ENCODE measurements around the gene HBE1.
A peak's percentile ranks its signal among the peaks of the same experiment; 100 is the strongest.
"Not testable (repeated sequence)": the region's sequence is repeated elsewhere in the genome, so short reads cannot be mapped to it uniquely, and the experiment has no call there.

HBE1 gene

DNA sequence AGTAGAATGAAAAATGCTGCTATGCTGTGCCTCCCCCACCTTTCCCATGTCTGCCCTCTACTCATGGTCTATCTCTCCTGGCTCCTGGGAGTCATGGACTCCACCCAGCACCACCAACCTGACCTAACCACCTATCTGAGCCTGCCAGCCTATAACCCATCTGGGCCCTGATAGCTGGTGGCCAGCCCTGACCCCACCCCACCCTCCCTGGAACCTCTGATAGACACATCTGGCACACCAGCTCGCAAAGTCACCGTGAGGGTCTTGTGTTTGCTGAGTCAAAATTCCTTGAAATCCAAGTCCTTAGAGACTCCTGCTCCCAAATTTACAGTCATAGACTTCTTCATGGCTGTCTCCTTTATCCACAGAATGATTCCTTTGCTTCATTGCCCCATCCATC is 14.9 kb upstream of the HBE1 start:
- no peak for DNase-seq

DNA sequence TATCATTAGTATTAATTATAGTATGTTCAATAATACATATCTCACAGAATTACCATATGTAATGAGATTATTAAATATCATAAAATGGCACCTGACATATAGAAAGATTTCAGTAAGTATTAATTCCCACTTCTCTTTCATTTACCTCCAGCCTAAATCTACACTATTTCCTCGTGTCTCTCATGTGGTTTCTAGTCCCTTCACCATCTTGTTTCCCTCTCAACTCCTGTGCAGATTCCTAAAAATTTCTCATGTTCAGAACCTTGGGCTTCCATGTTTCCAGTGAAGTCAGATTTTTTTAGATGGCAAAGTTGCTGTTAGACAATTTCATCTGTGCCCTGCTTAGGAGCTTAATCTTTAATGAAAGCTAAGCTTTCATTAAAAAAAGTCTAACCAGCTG is 14.1 kb upstream of the HBE1 start:
- no peak for DNase-seq

DNA sequence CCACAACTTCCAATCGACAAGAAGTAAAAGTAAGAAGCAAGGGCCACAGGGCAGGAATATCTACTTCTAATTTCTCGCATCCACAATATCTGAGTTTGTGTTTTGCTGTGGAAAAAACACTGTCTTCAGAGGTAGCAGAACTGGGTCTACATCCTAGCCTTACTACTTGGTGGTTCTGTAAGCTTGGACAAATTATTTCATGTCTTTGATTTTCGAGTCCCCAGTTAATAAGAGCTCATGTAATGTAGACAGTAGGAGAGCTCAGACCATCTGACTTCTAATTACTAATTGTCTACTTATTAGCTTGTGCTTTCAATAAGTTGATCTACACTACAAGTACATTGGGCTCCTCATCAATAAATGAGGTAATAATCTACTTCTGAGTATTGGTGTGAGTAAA is 13.3 kb upstream of the HBE1 start:
- no peak for DNase-seq

DNA sequence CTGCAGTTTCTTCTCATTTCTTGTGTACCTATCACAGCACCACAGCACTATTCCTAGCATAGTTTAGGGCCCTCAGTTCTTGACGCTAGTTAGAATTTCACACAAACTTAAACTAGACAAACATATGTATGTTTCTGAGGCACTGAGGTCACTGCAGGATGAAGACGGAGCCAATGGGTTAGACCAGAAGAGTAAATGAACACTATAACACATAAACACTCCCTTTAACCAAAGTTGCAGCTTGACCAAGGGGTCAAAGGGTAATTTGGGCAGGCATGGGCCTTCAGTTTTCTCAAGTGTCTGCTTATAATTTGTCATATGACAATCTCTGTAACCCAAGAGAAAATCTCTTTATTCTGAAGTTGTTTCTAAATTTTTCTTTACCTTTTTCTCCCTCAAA is 12.9 kb upstream of the HBE1 start:
- DNase-seq, result no peak

DNA sequence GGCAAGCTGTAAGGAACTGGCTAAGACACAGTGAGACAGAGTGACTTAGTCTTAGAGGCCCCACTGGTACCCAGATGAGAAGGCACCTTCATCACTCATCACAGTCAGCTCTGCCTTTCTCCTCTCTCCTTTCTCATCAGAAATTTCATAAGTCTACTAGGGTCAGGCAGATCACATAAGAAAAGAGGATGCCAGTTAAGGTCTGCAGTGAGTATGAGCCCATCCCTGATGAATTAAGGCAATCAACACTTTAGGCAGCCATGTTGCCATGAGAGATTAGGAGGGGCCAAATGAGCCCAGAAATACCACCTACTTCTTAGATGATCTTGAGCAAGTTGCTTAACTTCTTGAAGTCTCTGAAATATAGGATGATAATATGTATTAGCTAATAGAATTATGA is 11.9 kb upstream of the HBE1 start:
- DNase-seq, result no peak

DNA sequence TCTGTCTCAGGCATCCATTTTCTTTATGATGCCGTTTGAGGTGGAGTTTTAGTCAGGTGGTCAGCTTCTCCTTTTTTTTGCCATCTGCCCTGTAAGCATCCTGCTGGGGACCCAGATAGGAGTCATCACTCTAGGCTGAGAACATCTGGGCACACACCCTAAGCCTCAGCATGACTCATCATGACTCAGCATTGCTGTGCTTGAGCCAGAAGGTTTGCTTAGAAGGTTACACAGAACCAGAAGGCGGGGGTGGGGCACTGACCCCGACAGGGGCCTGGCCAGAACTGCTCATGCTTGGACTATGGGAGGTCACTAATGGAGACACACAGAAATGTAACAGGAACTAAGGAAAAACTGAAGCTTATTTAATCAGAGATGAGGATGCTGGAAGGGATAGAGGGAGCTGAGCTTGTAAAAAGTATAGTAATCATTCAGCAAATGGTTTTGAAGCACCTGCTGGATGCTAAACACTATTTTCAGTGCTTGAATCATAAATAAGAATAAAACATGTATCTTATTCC is 10.9 kb upstream of the HBE1 start:
- peak; percentile 78 for DNase-seq

DNA sequence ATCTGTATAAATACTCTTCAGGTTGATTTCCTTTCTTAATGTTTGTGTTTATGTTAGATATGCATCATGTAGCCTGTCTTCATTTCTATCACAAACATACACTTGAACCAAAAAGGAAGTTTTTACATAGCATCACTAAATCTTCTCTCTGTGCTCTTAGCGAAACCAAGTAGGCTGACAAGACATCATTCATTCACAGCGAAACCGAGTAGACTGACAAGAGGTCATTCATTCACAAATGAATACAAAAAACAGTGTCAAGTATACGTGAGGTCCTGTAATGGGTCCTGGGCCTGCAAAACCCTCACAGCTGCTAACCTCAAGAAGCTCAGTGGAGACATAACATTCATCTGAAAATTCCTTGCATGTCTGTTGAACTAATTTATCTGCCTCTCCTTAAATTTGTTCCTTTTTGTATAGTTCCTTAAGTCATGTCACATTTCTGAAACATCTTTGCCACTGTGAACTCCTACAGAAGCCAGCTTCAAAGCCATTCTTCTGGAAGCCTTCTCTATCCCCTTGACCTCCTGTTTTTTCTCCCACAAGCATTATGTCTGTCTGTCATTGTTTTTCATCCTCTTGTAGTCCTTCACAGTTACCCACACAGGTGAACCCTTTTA is 9.8 kb upstream of the HBE1 start:
- DNase-seq, result no peak

DNA sequence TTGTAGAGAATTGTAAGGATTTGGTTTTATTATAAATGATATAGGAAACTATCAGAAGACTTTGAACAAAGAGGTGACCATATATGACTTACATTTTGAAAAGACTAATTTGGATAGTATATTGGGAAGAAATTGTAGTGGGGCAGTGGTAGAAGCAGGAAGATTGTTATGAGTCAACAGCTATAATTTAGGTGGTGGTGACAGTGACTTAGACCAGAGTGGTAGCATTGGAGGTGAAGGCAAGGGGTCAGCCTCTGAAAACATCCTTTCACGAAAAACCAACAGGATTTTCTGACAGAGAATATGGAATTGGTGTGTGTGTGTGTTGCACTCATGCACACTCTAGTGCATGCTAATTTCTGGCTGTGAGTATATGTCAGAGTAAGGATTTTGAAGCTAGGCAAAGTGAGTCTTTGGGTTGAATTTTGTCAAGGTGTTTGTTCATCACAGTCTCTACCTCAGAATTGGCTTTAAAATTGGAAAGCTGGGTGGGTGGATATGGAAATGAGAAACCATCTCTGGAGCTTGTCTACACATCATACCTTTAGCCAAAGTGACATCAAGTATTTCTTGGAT is 8.2 kb upstream of the HBE1 start:
- no peak for DNase-seq

DNA sequence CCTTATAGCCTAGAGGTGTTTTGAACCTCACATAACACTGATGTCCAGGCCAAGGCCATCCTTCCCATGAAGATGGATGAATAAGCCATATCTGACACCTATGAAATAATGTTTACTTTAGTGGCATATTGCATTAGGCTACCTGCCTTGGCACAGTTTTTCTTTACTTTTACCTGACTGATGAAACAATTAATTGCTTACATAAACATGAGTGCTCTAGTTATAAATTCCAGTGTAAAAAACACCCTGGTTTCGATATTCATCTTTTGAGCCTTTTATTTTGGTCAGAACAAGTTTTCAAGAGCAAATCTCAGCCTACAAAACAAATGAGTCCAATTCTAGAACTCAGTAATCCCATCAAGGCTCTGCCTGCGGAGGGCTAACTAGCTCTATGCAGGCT is 7.0 kb upstream of the HBE1 start:
- DNase-seq, result no peak

DNA sequence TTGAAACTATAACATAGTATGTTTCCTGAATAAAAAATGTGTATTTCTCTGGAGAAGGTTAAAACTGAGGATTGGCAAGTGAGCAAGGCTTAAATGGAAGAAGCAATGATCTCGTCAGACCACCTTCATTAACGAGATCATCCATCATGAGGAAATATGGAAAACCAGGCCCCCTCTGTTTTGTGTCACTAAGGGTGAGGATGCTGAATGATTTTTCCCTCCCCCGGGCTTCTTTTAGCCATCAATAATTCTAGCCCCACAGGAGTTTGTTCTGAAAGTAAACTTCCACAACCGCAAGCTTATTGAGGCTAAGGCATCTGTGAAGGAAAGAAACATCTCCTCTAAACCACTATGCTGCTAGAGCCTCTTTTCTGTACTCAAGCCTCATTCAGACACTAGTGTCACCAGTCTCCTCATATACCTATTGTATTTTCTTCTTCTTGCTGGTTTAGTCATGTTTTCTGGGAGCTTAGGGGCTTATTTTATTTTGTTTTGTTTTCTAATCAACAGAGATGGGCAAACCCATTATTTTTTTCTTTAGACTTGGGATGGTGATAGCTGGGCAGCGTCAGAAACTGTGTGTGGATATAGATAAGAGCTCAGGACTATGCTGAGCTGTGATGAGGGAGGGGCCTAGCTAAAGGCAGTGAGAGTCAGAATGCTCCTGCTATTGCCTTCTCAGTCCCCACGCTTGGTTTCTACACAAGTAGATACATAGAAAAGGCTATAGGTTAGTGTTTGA is 5.8 kb upstream of the HBE1 start:
- DNase-seq, result no peak

DNA sequence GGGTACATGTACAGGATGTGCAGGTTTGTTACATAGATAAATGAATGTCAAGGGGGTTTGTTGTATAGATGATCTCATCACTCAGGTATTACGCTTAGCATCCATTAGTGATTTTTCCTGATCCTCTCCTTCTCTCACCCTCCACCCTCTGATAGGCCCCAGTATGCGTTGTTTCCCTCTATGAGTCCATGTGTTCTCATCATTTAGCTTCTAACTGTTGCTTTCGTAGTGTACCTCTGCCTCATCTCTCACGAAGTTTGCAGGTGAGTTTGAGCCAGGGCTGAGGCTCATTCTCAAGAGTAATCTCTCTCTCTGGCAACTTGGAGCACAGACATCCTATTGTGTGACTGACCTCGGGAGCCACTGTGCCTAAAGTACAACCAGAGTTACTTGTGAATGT is 4.7 kb upstream of the HBE1 start:
- no peak for DNase-seq

DNA sequence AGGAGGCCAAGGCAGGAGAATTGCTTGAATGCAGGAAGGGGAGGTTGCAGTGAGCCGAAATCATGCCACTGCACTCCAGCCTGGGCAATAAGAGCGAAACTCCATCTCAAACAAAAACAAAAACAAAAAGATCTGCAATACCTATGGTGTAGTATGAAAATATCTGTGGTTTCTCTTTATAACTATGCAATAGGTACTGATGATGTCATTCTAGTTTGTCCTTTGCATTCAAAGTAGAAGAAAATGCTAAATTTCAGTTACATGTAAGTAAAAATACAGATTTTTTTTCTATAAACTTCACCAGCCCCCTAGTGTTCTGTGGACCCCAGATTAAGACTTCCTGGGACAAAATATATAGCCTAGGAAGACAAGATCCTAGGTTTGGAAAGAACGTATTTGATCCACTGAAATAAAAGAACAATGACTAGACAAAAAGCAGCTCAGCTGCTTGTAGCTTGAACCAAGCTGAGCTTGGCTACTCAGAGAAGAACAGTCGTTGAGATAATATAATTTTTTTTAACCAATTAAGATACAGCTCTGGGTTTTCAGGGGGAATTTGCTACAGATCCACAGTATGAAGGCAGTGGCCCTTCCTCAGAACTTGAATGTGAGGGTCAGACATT is 2.8 kb upstream of the HBE1 start:
- DNase-seq, result no peak

DNA sequence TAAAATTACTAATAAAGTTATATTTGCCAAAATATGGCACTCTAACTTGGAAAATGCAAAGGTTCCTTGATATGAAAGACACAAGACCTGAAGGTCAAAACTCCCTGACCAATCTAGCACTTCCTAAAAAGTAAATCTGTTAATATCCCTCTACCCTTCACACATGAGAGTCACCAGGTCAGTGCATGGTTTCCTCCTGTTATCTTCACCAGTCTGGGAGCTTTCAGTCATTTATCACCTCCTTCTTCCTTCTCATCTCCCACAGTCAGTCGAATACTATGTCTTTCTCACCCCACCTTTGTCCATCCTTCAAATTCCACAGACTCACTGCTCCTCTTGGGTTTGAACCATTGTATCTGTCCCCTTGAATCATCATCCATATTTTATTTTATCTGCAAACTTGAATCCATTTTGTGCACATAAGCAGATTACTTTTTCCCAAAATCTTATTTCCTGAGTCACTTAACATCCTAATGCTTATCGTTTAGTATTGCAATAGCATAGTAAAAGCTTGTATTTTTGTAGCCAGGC is 2.6 kb downstream of the HBE1 start:
- no peak for DNase-seq

DNA sequence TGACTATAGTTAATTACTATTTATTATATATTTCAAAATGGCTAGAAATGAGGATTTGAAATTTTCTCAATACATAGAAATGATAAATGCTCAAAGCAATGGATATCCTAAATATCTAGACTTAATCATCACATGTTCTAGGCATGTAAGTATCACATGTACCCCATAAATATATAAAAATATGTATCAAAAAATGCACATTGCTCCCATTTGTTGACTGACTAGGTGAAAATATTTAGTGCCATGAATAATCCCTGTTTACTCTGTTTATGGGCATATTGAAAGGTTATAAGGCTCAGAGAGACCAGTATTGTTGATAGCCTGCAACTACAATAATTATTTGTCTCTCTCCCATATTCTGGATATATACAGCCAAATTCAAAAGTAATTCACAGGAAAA is 3.1 kb downstream of the HBE1 start:
- no peak for DNase-seq

DNA sequence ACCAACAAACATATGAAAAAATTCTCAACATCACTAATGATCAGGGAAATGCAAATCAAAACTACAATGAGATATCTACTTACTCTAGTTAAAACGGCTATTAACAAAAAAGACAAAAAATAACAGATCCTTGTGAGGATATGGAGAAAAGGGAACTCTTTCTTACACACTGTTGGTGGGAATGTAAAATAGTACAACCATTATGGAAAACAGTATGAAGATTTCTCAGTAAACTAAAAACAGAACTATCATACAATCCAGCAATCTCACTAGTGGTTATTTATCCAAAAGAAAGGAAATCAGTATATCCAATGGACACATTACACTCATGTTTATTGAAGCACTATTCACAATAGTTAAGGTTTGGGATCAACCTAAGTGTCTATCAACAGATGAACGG is 3.9 kb downstream of the HBE1 start:
- DNase-seq, result no peak

DNA sequence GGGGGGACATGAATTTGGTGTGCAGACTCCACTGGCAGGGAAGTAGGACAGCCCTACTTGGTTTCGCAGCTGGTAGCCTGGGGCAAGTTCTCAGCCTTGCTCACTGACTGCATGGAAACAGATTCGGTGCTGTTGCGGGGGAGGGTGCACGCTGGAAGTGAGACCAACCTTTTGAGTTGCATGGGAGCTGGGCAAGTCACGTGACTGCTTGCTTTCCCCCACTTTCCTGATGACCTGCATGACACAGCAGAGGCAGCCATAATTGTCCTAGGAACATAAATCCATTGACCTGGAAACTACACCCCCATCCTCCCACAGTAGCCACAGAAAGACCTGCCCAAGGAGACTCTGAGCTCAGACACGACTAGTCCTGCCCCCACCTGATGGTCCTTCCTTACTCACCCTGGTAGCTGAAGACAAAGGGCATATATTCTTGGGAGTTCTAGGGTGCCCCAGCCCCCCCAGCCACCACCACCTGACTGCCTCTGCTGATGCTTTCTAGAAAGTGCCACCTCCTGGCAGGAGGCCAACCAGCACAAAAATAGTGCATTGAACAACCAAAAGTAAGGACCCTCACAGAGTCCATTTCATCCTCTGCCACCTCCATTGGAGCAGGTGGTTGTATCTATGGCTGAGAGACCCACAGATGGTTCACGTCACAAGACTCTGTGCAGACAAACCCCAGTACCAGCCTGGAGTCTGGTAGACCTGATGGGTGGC is 11.0 kb downstream of the HBE1 start:
- no peak for DNase-seq

DNA sequence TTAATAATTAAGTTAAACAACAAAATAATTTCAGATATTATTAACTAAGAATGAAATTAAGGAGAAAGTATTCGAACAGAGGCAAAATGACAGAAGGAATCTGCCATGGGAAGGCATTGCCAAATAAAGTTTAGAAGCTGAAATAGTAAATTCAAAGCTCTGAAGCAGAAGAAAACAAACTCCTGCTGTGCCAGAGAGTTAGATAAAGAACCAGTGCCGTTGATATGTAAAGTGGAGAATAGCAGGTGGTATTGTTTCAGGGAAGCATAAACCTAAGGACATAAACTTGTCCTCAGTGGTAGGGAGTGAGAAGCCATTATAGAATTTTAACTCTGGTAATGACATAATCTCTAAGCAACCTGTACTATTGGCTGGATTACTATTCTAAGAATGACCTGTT is 12.4 kb downstream of the HBE1 start:
- no peak for DNase-seq

DNA sequence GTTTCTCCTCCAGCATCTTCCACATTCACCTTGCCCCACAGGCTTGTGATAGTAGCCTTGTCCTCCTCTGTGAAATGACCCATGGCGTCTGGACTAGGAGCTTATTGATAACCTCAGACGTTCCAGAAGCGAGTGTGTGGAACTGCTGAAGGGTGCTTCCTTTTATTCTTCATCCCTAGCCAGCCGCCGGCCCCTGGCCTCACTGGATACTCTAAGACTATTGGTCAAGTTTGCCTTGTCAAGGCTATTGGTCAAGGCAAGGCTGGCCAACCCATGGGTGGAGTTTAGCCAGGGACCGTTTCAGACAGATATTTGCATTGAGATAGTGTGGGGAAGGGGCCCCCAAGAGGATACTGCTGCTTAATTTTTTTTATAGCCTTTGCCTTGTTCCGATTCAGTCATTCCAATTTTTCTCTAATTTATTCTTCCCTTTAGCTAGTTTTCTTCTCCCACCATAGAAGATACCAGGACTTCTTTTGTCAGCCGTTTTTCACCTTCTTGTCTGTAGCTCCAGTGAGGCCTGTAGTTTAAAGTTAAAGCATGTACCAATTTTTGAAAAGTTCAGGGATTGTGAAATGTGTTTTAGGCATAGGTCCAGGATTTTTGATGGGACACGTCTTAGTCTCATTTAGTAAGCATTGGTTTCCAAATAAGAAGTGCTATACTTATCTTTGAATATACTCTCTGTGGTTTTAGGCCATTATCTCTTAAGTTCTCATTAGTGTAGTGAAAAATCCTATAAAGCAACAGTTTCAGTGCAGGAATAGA is 14.9 kb downstream of the HBE1 start, which contains the start of gene HBG2:
TSS of gene HBG2 (minus strand) at position 136 of the 768 bp plus-strand sequence. CDS start at position 83, 53 bp downstream.
- not testable (repeated sequence) for DNase-seq

DNA sequence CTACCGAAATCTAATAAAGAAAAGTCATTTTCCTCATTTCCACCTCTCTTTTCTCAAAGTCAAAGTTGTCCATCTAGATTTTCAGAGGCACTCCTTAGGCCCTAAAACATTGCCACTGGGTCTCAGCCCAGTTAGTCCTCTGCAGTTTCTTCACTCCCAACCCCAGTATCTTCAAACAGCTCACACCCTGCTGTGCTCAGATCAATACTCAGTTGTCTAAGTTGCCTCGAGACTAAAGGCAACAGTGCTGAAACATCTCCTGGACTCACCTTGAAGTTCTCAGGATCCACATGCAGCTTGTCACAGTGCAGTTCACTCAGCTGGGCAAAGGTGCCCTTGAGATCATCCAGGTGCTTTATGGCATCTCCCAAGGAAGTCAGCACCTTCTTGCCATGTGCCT is 15.7 kb downstream of the HBE1 start:
- not testable (repeated sequence) for DNase-seq

DNA sequence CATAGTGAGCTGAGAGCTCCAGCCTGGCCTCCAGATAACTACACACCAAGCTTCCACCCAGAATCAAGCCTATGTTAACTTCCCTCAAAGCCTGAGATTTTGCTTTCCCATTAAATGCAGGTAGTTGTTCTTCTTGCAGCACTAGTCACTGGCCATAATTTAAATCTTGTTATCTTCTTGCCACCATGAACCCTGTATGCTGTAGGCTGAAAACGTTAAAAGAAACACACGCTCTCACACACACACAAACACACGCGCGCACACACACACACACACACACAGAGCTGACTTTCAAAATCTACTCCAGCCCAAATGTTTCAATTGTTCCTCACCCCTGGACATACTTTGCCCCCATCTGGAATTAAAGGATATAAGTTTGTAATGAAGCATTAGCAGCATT is 16.3 kb downstream of the HBE1 start:
- not testable (repeated sequence) for DNase-seq

DNA sequence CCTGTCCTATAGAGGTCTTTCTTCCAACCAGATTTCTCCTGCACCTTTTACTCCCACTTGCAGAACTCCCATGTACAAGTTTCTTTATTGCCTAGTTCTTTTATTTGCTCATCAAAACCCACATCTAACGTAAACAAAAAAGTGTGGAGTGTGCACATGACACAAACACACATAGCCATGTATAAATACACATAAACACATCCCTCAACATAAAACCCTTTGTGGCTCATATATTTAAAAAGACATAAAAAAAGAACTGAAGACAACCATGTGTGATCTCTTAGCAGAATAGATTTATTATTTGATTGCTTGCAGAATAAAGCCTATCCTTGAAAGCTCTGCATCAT is 16.9 kb downstream of the HBE1 start:
- DNase-seq, result no peak

All from activated CD4-positive, alpha-beta T cell treated with anti-CD3 and anti-CD28 coated beads, Interleukin-2, Interleukin-6, amounts not matched to agents 100 ng/mL and 50 ng/mL, durations not matched to agents 16 hours and 8 hours (primary cell).